ENCODE results near the gene C1GALT1. TPM values are rescaled to one million over a fixed set of nuclear protein-coding genes. Genes with fewer than 3 reads are reported as not detected.
A peak's percentile ranks its signal among the peaks of the same experiment; 100 is the strongest.

C1GALT1 gene
- total and polyA plus RNA-seq, 12 donors, result 3.6 to 217 (median 18.2) TPM

- 79 to 90% (median 85%) methylated on average over 15 of the region's 15 CpGs for WGBS, 4 donors
- Histone ChIP-seq H3K27ac (no peak overlapping the region), H3K4me3 (no peak overlapping the region), H3K27me3 (no peaks in the 10 kb centered on the region), H3K9me3 (replicated peaks in 1 of 3) (no peaks in the 10 kb centered on the region), H3K36me3 (replicated peaks in 1 of 2) (no peaks in the 10 kb centered on the region), H3K4me1 (replicated peaks in 1 of 2) (peaks cover 4 to 5% of the 10 kb centered on the region in 2 donors)
- intact Hi-C loops (cut with DNase I), result no loop called here
- TF ChIP-seq CTCF (IDR thresholded peaks at IDR 0.05) (no peak), POLR2A (IDR thresholded peaks at IDR 0.05) (no peak)
- DNase-seq, result no peak
Measured at GRCh38 chr7:7201578-7202374, 19.4 kb downstream of the C1GALT1 start.

GRCh38 chr7:7202375-7202720 is 20.0 kb downstream of the C1GALT1 start:
- no peak for DNase-seq
- H3K4me3 ChIP-seq, result no peak overlapping the region
- H3K27ac ChIP-seq, result no peak overlapping the region
- H3K27me3 ChIP-seq, result no peaks in the 10 kb centered on the region
- TF ChIP-seq POLR2A (IDR thresholded peaks at IDR 0.05), result no peak
- no peak for TF ChIP-seq CTCF (IDR thresholded peaks at IDR 0.05)
- no peaks in the 10 kb centered on the region for H3K9me3 ChIP-seq (replicated peaks in 1 of 3)
- WGBS, 4 donors, result 89 to 100% (median 96%) methylated on average over 1 of the region's 1 CpG
- intact Hi-C loops (cut with DNase I), result no loop called here
- no peaks in the 10 kb centered on the region for H3K36me3 ChIP-seq (replicated peaks in 1 of 2)
- peaks cover 4 to 5% of the 10 kb centered on the region in 2 donors for H3K4me1 ChIP-seq (replicated peaks in 1 of 2)

- H3K27ac ChIP-seq, result peak overlapping the region in 1 of 5 donors; percentile 15
- no peaks in the 10 kb centered on the region for H3K9me3 ChIP-seq (replicated peaks in 1 of 3)
- H3K4me1 ChIP-seq (replicated peaks in 1 of 2), result peaks cover 4 to 5% of the 10 kb centered on the region in 2 donors
- H3K36me3 ChIP-seq (replicated peaks in 1 of 2), result no peaks in the 10 kb centered on the region
- no peak for DNase-seq
- no peak overlapping the region for H3K4me3 ChIP-seq
- 24 to 54% (median 39%) methylated on average over 1 of the region's 1 CpG for WGBS, 4 donors
- intact Hi-C loops (cut with DNase I), result no loop called here
- TF ChIP-seq POLR2A (IDR thresholded peaks at IDR 0.05), result no peak
- TF ChIP-seq CTCF (IDR thresholded peaks at IDR 0.05), result no peak
- H3K27me3 ChIP-seq, result no peaks in the 10 kb centered on the region
Measured at GRCh38 chr7:7203813-7204575, 21.6 kb downstream of the C1GALT1 start.

GRCh38 chr7:7207876-7208275 is 25.5 kb downstream of the C1GALT1 start:
- DNase-seq, result no peak
- Histone ChIP-seq H3K27me3 (no peaks in the 10 kb centered on the region), H3K4me3 (no peak overlapping the region), H3K36me3 (replicated peaks in 1 of 2) (no peaks in the 10 kb centered on the region), H3K4me1 (replicated peaks in 1 of 2) (peaks cover 4 to 5% of the 10 kb centered on the region in 2 donors), H3K27ac (no peak overlapping the region), H3K9me3 (replicated peaks in 1 of 3) (no peaks in the 10 kb centered on the region)
- no peak for TF ChIP-seq CTCF (IDR thresholded peaks at IDR 0.05)
- TF ChIP-seq POLR2A (IDR thresholded peaks at IDR 0.05), result no peak
- WGBS, 4 donors, result 92 to 97% (median 96%) methylated on average over 4 of the region's 4 CpGs
- intact Hi-C loops (cut with DNase I), result no loop called here

Measured in adrenal gland (tissue), 12 donors.